Gastrocnemius medialis (tissue), 4 donors: ENCODE results near the gene FBXL3.

Experiments used
- POLR2A ChIP-seq, 2 donors: fragments of 450-650 bp; IDR thresholded peaks; one replicate each; pipeline ENCODE4 v1.6.1; 2017; ENCODE audit warnings: antibody characterized with exemption in 2 of 2, mild to moderate bottlenecking in 2 of 2, moderate library complexity in 2 of 2
- TF ChIP-seq, protein P1 (sequence below), 5 experiments: fragments of 450-650 bp in 3 of 5; fragments of 200-600 bp in 2 of 5; sonication (generic) in 2 of 5; IDR thresholded peaks in 4 of 5; conservative IDR thresholded peaks in 1 of 5; 1 replicate in 4 of 5; 2 replicates in 1 of 5; pipeline ENCODE4 v1.5.1; 2016 to 2019; ENCODE audit warnings: antibody characterized with exemption in 5 of 5, mild to moderate bottlenecking in 3 of 5, moderate library complexity in 3 of 5

DNA sequence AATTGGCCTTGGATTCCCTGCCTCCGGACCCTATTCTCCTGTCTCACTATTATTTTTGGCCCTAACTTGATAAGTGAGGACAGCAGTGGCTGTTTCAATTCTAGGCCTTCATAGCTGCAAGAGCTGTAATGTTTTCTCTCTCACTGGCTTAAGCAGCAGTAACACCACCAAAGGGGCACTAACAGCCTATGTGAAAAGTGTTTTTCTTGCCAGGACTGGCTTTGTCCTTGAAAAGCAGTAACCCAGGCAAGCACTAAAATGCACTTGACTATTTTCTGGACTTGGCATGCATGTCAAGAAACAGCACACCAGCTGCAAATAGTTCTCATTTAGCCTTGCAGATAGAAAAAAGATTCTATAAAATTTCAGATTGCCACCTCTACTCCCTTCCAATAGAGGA lies 9.3 kb upstream of the FBXL3 start:
- TF ChIP-seq, protein P1, sequence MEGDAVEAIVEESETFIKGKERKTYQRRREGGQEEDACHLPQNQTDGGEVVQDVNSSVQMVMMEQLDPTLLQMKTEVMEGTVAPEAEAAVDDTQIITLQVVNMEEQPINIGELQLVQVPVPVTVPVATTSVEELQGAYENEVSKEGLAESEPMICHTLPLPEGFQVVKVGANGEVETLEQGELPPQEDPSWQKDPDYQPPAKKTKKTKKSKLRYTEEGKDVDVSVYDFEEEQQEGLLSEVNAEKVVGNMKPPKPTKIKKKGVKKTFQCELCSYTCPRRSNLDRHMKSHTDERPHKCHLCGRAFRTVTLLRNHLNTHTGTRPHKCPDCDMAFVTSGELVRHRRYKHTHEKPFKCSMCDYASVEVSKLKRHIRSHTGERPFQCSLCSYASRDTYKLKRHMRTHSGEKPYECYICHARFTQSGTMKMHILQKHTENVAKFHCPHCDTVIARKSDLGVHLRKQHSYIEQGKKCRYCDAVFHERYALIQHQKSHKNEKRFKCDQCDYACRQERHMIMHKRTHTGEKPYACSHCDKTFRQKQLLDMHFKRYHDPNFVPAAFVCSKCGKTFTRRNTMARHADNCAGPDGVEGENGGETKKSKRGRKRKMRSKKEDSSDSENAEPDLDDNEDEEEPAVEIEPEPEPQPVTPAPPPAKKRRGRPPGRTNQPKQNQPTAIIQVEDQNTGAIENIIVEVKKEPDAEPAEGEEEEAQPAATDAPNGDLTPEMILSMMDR (IDR thresholded peaks at IDR 0.05 in 4 of 5, conservative IDR thresholded peaks at IDR 0.05 in 1 of 5) = no peak
- TF ChIP-seq POLR2A (IDR thresholded peaks at IDR 0.05) = no peak
